T-helper 1 cell treated with Interleukin-12 subunit alpha and Interleukin-12 subunit beta and Interleukin-4 antibody, amounts not matched to agents 30 μg/mL and 1 μg/mL, for 36 hours (primary cell): ENCODE results near the gene PARD3.

ENCODE experiments used
- H3K27ac Mint-ChIP-seq: one replicate; pipeline ENCODE4 v1.8.0; 2021; ENCODE audit warnings: mild to moderate bottlenecking, mixed read lengths
- H3K27me3 Mint-ChIP-seq: one replicate; pipeline ENCODE4 v1.8.0; 2021; ENCODE audit warnings: low read depth, mixed read lengths
- H3K36me3 Mint-ChIP-seq: one replicate; pipeline ENCODE4 v1.8.0; 2021; ENCODE audit warnings: low read depth, mixed read lengths
- H3K4me1 Mint-ChIP-seq: one replicate; pipeline ENCODE4 v1.8.0; 2021; ENCODE audit warnings: low read depth, mixed read lengths
- H3K4me3 Mint-ChIP-seq: one replicate; pipeline ENCODE4 v1.8.0; 2021; ENCODE audit warnings: mild to moderate bottlenecking, moderate library complexity, mixed read lengths
- H3K9me3 Mint-ChIP-seq: one replicate; pipeline ENCODE4 v1.8.0; 2021; ENCODE audit warnings: mixed read lengths

PARD3 gene

DNA sequence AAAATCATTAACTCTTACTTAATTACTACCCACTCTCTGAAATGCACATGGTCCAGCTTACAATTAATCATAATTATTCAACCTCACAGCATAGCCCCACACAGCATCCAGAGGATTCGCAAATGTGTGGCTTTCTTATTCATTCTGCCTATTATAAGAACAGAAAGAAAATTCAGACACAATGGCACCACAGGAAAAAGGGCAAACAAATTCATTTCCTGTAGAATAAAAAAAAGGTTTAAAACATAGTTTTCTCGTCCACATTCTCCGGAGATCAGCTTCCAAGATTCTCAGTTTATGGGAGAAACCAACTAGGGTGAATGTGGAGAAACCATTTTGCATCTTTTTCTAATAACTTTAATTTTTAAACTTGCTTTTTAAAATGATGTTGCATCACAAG lies 201.6 kb downstream of the PARD3 start:
- H3K27me3 Mint-ChIP-seq, result no peaks in the 10 kb centered on the region
- H3K9me3 Mint-ChIP-seq, result no peaks in the 10 kb centered on the region
- no peak overlapping the region for H3K4me3 Mint-ChIP-seq
- H3K27ac Mint-ChIP-seq, result no peak overlapping the region
- no peaks in the 10 kb centered on the region for H3K36me3 Mint-ChIP-seq
- H3K4me1 Mint-ChIP-seq, result no peaks in the 10 kb centered on the region

DNA sequence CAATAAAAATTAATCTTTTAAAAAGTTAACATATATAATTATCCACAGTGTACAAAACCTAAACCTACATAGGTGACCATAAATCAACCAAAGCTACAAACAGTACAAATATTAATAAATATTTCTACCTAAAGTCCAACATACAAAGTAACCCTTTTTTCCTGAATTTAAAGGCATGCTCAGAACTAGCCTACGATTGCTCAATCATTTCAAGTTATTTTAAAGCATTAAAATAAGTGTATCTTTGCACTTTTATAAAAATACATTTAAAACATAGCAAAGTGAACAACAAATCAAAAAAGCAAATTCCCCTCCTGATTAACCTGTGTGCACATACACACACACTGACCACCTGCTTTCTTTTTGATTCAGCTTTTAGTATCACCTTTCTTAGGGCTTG lies 202.2 kb downstream of the PARD3 start:
- Mint-ChIP-seq H3K4me1 (no peaks in the 10 kb centered on the region), H3K27me3 (no peaks in the 10 kb centered on the region), H3K36me3 (no peaks in the 10 kb centered on the region), H3K27ac (no peak overlapping the region), H3K9me3 (no peaks in the 10 kb centered on the region), H3K4me3 (no peak overlapping the region)

DNA sequence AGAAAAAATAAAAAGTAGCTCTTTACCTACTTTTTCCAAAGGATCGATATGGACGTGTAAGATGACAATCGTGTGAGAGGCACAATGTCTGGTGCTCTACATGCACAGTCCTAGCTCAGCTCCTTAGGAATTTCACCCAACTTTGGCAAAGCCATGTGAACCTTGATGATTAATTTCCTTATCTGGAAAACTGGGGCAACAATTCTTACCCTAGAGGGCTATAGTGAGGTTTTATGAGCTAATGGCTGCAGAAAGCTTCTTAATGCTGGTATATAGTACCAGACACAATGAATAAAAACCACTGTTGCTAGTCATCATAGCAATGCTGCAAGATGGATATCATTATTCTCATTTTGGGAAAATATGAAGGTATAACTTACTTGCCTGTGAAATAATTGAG lies 202.7 kb downstream of the PARD3 start:
- Mint-ChIP-seq H3K27ac (no peak overlapping the region), H3K4me1 (no peaks in the 10 kb centered on the region)

DNA sequence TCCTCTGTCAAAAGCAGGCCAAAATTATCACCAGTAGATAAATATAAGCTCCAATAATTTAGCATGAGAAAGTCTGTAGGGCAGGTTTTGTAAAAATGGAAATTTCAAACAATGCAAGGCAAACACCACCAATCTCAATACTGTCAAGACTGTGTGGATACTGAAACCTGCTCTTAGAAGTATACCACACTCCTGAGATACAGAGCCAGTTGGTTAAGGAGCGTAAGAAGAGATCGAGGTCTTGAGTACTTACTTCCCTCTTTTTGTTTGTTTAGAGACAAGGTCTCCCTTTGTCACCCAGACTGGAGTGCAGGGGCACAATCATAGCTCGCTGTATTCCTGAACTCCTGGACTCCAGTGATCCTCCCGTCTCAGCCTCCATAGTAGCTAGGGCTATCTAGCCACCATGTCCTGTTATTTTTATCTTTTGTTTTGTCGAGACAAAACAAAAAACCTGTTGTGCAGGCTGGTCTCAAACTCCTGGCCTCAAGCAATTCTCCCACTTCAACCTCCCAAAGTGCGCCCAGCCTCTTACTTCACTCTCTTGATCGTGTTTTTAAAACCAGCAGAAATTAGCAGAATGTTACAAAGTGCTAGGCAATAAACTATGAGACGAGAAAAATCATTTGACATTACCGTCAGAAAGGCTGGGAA lies 205.7 kb downstream of the PARD3 start:
- H3K9me3 Mint-ChIP-seq, result no peaks in the 10 kb centered on the region
- no peaks in the 10 kb centered on the region for H3K27me3 Mint-ChIP-seq
- no peak overlapping the region for H3K27ac Mint-ChIP-seq

More for the DNA sequence above, 202.7 kb downstream of the PARD3 start:
- Mint-ChIP-seq H3K9me3 (no peaks in the 10 kb centered on the region), H3K27me3 (no peaks in the 10 kb centered on the region), H3K36me3 (no peaks in the 10 kb centered on the region), H3K4me3 (no peak overlapping the region)

DNA sequence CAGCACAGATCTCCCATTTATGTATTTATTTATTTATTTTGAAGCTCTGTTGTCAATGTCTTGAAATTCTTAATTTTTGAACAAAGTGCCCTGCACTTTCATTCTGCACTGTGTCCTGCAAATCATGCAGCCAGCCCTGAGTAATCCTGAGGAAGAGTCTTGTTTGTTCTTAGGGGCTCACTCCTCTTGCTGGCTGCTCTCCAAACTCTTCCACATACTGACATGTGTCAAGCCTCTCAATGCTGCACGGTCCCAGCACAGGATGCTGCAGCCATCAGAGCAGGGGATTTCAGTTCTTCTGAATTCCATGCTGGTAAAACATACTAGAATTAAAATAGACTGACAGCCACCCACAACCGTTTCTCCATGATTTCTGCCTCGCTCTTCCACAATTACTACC lies 207.2 kb downstream of the PARD3 start:
- Mint-ChIP-seq H3K36me3 (no peaks in the 10 kb centered on the region), H3K4me1 (no peaks in the 10 kb centered on the region), H3K9me3 (no peaks in the 10 kb centered on the region), H3K4me3 (no peak overlapping the region), H3K27ac (no peak overlapping the region), H3K27me3 (no peaks in the 10 kb centered on the region)

More for the DNA sequence above, 205.7 kb downstream of the PARD3 start:
- H3K4me1 Mint-ChIP-seq, result no peaks in the 10 kb centered on the region
- no peak overlapping the region for H3K4me3 Mint-ChIP-seq
- no peaks in the 10 kb centered on the region for H3K36me3 Mint-ChIP-seq

DNA sequence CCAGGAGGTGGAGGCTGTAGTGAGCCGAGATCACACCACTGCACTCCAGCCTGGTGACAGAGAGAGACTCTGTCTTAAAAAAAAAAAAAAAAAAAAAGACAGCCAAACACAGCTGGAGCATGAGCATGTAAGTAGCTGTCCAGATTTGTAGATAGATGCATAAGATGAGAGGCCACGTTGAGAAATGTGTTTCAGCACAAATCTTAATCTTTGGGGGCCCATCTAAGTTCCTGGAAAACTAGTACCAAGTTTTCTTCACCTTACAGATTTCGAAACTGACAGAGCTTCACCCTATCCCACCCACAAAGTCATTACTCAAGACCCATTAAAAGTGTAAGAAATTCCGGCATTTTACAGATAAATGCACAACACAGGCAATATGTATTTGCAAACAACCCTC lies 208.2 kb downstream of the PARD3 start:
- no peaks in the 10 kb centered on the region for H3K27me3 Mint-ChIP-seq

DNA sequence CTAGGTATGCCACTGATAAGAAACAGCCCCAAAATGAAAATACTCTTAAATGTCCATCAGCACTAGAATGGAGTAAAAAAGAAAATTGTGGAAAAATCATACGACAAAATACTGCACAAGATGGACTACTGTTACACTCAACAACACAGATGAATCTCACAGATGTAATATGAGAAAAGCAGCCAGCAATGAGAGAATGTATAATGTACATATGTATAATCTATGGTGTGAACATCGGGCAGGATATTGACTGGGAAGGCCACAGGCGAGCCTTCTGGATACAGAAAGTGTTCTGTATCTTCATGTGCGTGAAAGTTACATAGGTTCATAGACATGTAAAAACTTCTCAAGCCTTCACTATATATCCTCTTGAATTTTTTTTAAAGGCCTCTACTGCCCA lies 212.6 kb downstream of the PARD3 start:
- Mint-ChIP-seq H3K9me3 (no peaks in the 10 kb centered on the region), H3K27me3 (no peaks in the 10 kb centered on the region), H3K4me3 (no peak overlapping the region), H3K27ac (no peak overlapping the region), H3K4me1 (no peaks in the 10 kb centered on the region), H3K36me3 (no peaks in the 10 kb centered on the region)

More for the DNA sequence above, 208.2 kb downstream of the PARD3 start:
- Mint-ChIP-seq H3K27ac (no peak overlapping the region), H3K4me3 (no peak overlapping the region), H3K4me1 (no peaks in the 10 kb centered on the region), H3K36me3 (no peaks in the 10 kb centered on the region), H3K9me3 (no peaks in the 10 kb centered on the region)

DNA sequence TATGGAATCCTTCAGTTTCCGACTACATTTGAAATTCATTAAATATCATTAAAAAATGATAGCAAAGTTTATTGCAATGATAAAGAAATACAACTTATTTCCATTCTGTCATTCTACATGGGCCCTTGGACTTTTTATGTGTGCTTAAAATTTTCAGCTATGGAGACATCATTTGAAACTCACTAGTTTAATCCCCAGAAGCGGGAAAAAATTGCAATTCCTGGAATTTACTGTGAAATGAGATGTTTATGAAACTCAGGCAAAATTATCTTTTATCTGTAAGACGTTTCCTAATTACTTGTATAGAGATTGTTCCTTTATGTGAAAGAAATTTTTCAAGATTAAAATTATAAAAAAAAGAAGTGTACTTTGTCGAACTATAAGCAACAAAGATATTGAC lies 213.4 kb downstream of the PARD3 start:
- no peaks in the 10 kb centered on the region for H3K36me3 Mint-ChIP-seq
- no peak overlapping the region for H3K27ac Mint-ChIP-seq
- no peaks in the 10 kb centered on the region for H3K9me3 Mint-ChIP-seq
- no peaks in the 10 kb centered on the region for H3K27me3 Mint-ChIP-seq
- H3K4me3 Mint-ChIP-seq, result no peak overlapping the region
- no peaks in the 10 kb centered on the region for H3K4me1 Mint-ChIP-seq

DNA sequence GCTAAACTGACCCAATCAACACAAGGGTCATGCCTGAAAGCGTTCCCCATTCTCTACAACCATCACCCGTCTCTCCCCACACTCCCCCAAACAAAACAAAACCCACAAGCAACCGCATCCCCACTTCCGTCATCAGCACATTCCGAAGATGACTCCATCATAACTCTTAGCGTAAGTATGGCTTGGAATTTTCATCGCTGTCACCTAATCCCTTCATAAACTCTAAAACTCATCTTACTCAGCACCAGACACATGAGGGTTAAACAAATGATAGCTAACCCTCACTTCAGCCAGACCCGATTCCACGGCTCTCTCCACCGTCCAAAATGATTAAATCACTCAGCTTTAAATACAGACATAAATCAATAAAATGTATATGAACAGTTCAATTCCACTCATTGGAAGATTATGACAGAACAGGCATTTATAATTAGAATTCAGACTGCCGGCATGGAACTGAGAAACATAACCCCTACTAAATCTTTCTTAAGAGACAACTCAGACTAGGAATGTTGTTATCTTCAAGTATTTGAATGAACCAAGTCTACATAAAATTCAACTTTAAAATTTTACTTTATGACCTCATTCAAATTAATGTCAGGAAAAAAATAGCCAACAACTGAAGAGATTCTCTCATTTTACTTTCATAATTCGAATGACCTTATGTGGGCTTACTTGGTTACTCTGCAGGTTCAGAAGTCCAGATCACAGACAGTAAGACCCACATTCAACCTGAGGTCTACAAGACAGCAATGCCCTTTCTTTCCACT lies 215.9 kb downstream of the PARD3 start:
- Mint-ChIP-seq H3K9me3 (no peaks in the 10 kb centered on the region), H3K36me3 (no peaks in the 10 kb centered on the region), H3K27ac (no peak overlapping the region), H3K27me3 (no peaks in the 10 kb centered on the region), H3K4me1 (no peaks in the 10 kb centered on the region), H3K4me3 (no peak overlapping the region)

DNA sequence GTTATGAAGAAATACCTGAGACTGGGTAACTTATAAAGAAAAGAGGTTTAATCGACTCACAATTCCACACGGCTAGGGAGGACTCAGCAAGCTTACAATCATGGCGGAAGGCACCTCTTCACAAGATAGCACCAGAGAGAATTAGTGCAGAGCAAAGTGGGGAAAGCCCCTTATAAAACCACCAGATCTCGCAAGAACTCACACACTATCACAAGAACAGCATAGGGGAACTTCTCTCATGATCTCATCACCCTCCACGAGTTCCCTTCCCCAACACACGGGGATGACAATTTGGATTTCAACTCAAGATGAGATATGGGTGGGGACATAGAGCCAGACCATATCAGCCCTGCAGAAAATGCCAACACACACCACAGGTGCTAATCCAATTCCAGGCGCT lies 218.7 kb downstream of the PARD3 start:
- no peaks in the 10 kb centered on the region for H3K4me1 Mint-ChIP-seq
- no peaks in the 10 kb centered on the region for H3K9me3 Mint-ChIP-seq
- no peaks in the 10 kb centered on the region for H3K36me3 Mint-ChIP-seq
- H3K27me3 Mint-ChIP-seq, result peaks cover 3% of the 10 kb centered on the region
- H3K4me3 Mint-ChIP-seq, result no peak overlapping the region
- no peak overlapping the region for H3K27ac Mint-ChIP-seq

DNA sequence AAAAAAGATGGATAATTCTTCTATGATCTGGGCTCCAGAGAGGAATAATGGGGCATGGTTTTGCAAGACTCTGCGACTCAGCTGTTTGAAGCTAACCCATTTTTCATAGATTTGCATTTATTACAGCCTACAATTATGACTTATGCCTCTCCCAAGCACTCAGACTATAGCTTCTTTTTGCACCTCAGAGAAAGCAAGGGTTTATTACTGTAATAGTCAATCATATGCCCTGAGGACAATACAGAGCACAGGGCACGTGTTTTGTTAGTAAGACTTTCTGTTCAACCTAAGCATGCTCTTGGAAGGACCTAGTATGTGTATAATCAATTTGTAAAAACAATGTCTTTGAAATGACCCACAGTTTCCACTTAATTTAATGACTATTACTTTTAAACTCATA lies 221.2 kb downstream of the PARD3 start:
- Mint-ChIP-seq H3K9me3 (no peaks in the 10 kb centered on the region), H3K4me1 (no peaks in the 10 kb centered on the region), H3K36me3 (no peaks in the 10 kb centered on the region), H3K4me3 (no peak overlapping the region), H3K27me3 (peaks cover 3% of the 10 kb centered on the region), H3K27ac (no peak overlapping the region)

DNA sequence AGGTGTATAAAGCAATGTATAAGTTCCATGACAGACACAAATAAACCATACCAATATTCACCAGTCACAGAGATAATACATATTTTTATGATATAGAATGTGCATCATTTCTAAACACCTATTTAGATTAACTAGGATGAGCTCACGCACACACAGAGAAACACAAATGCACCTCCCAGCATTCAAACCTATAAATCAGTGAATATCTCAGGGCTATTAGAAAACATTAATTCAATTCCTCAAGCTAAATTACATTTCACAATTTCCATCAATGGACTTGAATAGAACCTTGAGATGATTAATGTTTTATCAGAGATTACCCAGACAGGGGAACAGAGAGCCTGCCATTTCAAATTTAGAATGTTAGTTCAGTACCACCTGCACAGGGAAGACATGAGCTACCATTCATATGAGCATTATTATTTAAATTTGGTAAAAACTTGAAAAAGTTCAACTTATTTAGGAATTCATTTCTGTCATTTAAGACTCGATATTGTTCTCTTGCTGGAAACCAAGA lies 221.7 kb downstream of the PARD3 start:
- Mint-ChIP-seq H3K4me1 (no peaks in the 10 kb centered on the region), H3K4me3 (no peak overlapping the region), H3K9me3 (no peaks in the 10 kb centered on the region), H3K27ac (no peak overlapping the region), H3K27me3 (peaks cover 3% of the 10 kb centered on the region), H3K36me3 (no peaks in the 10 kb centered on the region)

DNA sequence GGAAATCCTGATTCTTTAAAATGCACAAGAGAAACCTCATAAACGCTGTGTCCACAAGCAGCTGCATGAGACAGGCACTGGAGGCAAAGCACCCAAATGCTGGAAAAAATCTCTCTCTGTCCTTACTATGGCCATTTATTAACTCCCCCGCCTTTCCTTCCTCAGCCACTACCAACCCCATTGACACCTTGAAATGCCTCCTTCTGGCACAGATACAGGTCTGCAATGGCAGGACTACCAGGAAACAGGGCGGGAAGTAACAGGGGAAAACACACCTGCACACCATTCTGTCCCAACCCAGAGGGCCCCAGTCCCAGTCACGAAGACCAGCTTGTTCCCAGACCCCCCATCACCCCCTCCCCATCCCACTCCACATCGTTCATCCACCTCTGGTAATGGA lies 224.3 kb downstream of the PARD3 start:
- H3K9me3 Mint-ChIP-seq, result no peaks in the 10 kb centered on the region
- no peak overlapping the region for H3K27ac Mint-ChIP-seq
- H3K4me1 Mint-ChIP-seq, result no peaks in the 10 kb centered on the region
- peaks cover 3% of the 10 kb centered on the region for H3K27me3 Mint-ChIP-seq
- H3K36me3 Mint-ChIP-seq, result no peaks in the 10 kb centered on the region
- no peak overlapping the region for H3K4me3 Mint-ChIP-seq

DNA sequence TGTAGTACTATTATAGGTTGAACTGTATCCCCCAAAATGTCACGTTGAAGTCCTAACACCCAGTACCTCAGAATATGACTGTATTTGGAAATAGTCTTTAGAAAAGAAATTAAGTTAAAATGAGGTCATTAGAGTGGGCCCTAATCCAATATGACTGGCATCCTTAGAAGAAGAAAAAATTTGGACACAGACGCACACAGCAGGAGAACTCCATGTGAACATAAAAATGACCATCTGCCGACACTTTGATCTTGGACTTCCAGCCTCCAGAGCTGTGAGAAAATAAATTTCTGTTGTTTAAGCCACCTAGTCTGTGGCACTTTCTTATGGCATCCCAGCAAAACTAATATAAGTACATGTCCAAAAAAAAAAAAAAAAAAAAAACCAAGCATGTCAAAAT lies 225.8 kb downstream of the PARD3 start:
- H3K27me3 Mint-ChIP-seq, result peaks cover 3% of the 10 kb centered on the region

DNA sequence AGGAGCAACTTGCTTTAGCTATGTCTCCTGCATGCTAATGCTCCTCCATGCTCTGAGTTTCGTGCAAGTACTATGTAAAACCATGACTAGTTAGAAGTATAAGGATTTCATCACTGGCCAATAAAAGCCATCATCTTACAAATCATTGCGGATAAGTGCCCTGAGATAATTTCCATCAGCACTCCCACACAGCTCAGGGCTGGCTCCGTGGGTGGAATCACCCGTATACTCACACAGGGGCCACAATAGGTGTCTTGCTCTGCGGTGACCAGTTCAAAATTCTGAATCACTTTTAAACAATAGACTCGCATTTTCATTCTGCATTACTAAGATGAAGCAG lies 227.4 kb downstream of the PARD3 start:
- Mint-ChIP-seq H3K4me1 (no peaks in the 10 kb centered on the region), H3K27me3 (no peaks in the 10 kb centered on the region), H3K27ac (no peak overlapping the region), H3K9me3 (no peaks in the 10 kb centered on the region), H3K4me3 (no peak overlapping the region), H3K36me3 (no peaks in the 10 kb centered on the region)

More for the DNA sequence above, 225.8 kb downstream of the PARD3 start:
- no peak overlapping the region for H3K27ac Mint-ChIP-seq
- H3K4me3 Mint-ChIP-seq, result no peak overlapping the region
- H3K36me3 Mint-ChIP-seq, result no peaks in the 10 kb centered on the region
- H3K4me1 Mint-ChIP-seq, result no peaks in the 10 kb centered on the region
- no peaks in the 10 kb centered on the region for H3K9me3 Mint-ChIP-seq
